Measurements from ENCODE around the gene MAP4K4.

- TF ChIP-seq CTCF (IDR thresholded peaks at IDR 0.05) (no peak), POLR2A (IDR thresholded peaks at IDR 0.05) (no peak), POLR2AphosphoS5 (IDR thresholded peaks at IDR 0.05) (no peak)
These were observed 23.6 kb upstream of the MAP4K4 start for GRCh38 chr2:101673920-101674319.

Measured in suprapubic skin (tissue), 4 donors.